GM23338 (cell line): ENCODE results near the gene MAP1S. TPM values are rescaled to one million over a fixed set of nuclear protein-coding genes. Genes with fewer than 3 reads are reported as not detected.

Experiments
- CREB1 ChIP-seq: fragments of 250-450 bp; sonication (Bioruptor Pico); IDR thresholded peaks from 2 replicates; pipeline ENCODE4 v1.5.0; 2020; ENCODE audit warnings: low read depth, mild to moderate bottlenecking, moderate library complexity
- CTCF ChIP-seq, 2 experiments: fragments of 200-600 bp in 1 of 2; sonication (generic) in 1 of 2; conservative IDR thresholded peaks; 2 replicates each; pipeline versions ENCODE4 v1.5.1 to v1.6.1; 2016 to 2017; ENCODE audit warnings: antibody characterized with exemption in 2 of 2, low read depth in 2 of 2, mild to moderate bottlenecking in 2 of 2, moderate library complexity in 1 of 2
- ETS1 ChIP-seq: IDR thresholded peaks from 2 replicates; pipeline ENCODE4 v1.6.1; 2016; ENCODE audit warnings: antibody characterized with exemption
- NANOG ChIP-seq: IDR thresholded peaks from 2 replicates; pipeline ENCODE4 v1.6.1; 2016; ENCODE audit warnings: antibody characterized with exemption, borderline replicate concordance
- STAT1 ChIP-seq: IDR thresholded peaks from one replicate; pipeline ENCODE4 v1.6.1; 2016; ENCODE audit warnings: antibody characterized with exemption; ENCODE audit not compliant: unreplicated experiment
- ZNF331 ChIP-seq: fragments of 250-450 bp; sonication (Bioruptor Pico); IDR thresholded peaks from 2 replicates; pipeline ENCODE4 v1.5.0; 2020; ENCODE audit warnings: low read depth, mild to moderate bottlenecking, moderate library complexity
- ZNF462 ChIP-seq: fragments of 250-450 bp; sonication (Bioruptor Pico); IDR thresholded peaks from 2 replicates; pipeline ENCODE4 v1.5.0; 2020; ENCODE audit warnings: mild to moderate bottlenecking, moderate library complexity
- polyA plus RNA-seq: library from polyadenylated mRNA; unstranded; fragments of >200 nt; fragmentation: Nextera tagmentation; extraction: Ambion mirVana; gene quantifications from 2 replicates; pipeline ENCODE4 v1.2.1, GENCODE V29; 2016
- total RNA-seq: library from RNA; depleted of rRNA; stranded (reverse); fragments of >200 nt; shearing (Covaris generic); gene quantifications from 2 replicates; pipeline ENCODE4 v1.2.3, GENCODE V29; 2014

The MAP1S gene
- total and polyA plus RNA-seq, 2 experiments from 2014 or later: 102 to 104 TPM

- TF ChIP-seq ZNF462 (no peak), STAT1 (no peak), CREB1 (CRISPR knock-in tag) (no peak), ZNF331 (CRISPR knock-in tag) (no peak), CTCF (conservative IDR thresholded peaks at IDR 0.05; ENCODE audit: low read depth in 2 of 2) (no peak), NANOG (no peak), ETS1 (no peak)
Observed at GRCh38 chr19:17748884-17749638, 29.8 kb downstream of the MAP1S start (continued).
